Cardiac fibroblast (primary cell): ENCODE data around the gene SLC17A1.
A peak's percentile ranks its signal among the peaks of the same experiment; 100 is the strongest.

Experiments used
- DNase-seq, 2 donors: peaks; one replicate each; pipeline versions ENCODE4 v3.0.0 to v3.0.0-alpha.2; 2010; ENCODE audit warnings: low read depth in 2 of 2
- H3K4me3 ChIP-seq, 2 donors: replicated peaks in 1 of 2; 1 replicate in 1 of 2; 2 replicates in 1 of 2; pipeline ENCODE4 v1.5.1; 2011; ENCODE audit warnings: low read depth in 2 of 2, low read length in 2 of 2, mild to moderate bottlenecking in 2 of 2, moderate library complexity in 1 of 2
- TF ChIP-seq, protein P1 (sequence below): IDR thresholded peaks from one replicate; pipeline ENCODE4 v1.5.1; 2011; ENCODE audit warnings: low read depth, mild to moderate bottlenecking, low read length, inconsistent platforms

Gene SLC17A1

GRCh38 chr6:25831532-25832306 lies at the start of gene SLC17A1:
Gene SLC17A1, minus strand, starts transcription at chr6:25832052. Its CDS starts 1,495 bp downstream, at chr6:25830557.
- TF ChIP-seq, protein P1, sequence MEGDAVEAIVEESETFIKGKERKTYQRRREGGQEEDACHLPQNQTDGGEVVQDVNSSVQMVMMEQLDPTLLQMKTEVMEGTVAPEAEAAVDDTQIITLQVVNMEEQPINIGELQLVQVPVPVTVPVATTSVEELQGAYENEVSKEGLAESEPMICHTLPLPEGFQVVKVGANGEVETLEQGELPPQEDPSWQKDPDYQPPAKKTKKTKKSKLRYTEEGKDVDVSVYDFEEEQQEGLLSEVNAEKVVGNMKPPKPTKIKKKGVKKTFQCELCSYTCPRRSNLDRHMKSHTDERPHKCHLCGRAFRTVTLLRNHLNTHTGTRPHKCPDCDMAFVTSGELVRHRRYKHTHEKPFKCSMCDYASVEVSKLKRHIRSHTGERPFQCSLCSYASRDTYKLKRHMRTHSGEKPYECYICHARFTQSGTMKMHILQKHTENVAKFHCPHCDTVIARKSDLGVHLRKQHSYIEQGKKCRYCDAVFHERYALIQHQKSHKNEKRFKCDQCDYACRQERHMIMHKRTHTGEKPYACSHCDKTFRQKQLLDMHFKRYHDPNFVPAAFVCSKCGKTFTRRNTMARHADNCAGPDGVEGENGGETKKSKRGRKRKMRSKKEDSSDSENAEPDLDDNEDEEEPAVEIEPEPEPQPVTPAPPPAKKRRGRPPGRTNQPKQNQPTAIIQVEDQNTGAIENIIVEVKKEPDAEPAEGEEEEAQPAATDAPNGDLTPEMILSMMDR: no peak
- no peak for DNase-seq

DNA sequence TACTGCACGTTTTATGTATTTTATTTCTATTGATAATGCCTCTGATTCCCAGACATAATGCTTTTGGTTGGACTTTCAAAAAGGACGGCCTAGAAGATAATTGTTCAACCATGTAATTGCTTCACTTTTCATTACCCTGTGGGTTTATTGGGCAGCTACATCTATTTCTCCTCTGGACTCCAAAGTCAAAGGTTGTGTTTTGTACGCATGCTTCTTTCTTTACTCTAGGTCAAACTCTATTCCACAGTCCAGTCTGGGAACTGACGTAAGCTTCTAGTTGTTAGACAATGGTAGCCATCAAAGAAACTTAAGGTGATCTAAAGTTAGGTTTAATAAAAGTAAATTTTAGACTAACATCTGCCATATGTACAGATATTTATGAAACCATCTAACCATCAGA lies 48.7 kb upstream of the SLC17A1 start:
- TF ChIP-seq, protein P1: no peak
- DNase-seq: no peak

More at GRCh38 chr6:25831532-25832306, at the start of gene SLC17A1:
- no peak within 1 kb of the TSS for H3K4me3 ChIP-seq

GRCh38 chr6:25878721-25879322 lies 47.0 kb upstream of the SLC17A1 start:
- TF ChIP-seq, protein P1: no peak
- no peak overlapping the region for H3K4me3 ChIP-seq
- DNase-seq: no peak

More for the DNA sequence above, 48.7 kb upstream of the SLC17A1 start:
- H3K4me3 ChIP-seq: no peak overlapping the region

DNA sequence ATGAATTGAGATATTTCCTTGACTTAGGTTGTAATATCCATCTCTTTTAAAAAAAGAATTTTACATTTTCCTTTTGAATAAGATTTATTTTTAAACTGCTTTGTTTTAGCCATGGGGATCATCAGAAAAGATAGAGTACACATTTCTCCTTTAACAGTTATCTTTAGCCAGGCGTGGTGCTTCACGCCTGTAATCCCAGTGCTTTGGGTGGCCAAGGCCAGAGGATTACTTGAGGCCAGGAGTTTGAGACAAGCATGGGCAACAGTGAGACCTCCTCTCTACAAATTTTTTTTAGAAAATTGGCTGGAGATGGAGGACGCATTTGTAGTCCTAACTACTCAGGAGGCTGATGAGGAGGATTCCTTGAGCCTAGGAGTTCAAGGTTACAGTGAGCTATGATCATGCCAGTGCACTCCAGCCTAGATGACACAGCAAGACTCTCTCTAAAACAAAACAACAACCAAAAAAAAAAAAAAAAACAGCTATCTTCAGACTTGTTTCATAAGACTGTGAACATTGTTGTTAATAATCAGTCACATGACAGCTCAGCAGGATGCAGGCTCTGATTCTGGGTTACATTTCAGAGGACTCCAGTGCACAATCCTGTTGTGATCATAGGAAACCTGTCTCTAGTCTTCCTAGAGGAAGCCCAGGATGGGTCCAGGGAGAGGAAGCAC lies 44.2 kb upstream of the SLC17A1 start:
- no peak for DNase-seq
- TF ChIP-seq, protein P1: no peak
- H3K4me3 ChIP-seq: no peak overlapping the region

- TF ChIP-seq, protein P1: no peak
- no peak overlapping the region for H3K4me3 ChIP-seq
- no peak for DNase-seq
Measured at GRCh38 chr6:25875563-25875905, 43.7 kb upstream of the SLC17A1 start.

DNA sequence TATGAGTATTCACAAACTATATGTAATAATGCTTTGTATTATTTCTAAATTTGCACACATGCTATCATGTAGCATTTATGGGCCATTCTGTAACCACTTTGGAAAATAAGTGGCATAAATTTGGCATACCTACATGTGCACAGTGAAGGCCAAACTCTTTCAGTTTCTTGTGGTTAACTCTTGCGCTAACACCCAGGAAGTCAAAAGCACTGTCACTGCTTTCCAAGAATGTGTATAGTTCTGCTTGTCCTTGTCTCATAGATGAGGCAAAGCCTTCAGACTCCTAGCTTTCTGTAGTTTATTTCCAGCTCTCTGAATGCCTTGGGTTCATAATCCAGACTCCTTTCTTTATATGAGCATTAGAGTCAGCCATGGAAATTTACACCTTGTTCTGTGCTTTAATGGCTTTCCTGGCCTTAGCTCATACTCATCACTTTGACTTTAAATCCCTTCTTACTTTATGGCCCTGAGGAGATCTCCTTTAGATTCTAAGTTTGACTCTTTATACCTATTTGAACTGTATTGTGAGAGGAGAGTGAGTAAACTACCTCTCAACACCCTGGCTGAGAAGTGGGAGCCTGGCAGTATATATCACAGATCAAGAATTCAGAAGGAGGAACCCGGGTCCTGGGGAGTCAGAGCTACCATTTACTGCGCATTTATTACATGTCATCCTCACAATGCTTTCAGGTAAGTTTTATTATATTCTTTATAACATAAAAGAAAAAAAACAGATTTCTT lies 43.1 kb upstream of the SLC17A1 start:
- peak in 1 of 2 donors; percentile 16 for DNase-seq
- TF ChIP-seq, protein P1: no peak
- H3K4me3 ChIP-seq: no peak overlapping the region
